Measurements from ENCODE around the gene OFD1.
"Not testable (repeated sequence)": the region's sequence is repeated elsewhere in the genome, so short reads cannot be mapped to it uniquely, and the experiment has no call there.

DNA sequence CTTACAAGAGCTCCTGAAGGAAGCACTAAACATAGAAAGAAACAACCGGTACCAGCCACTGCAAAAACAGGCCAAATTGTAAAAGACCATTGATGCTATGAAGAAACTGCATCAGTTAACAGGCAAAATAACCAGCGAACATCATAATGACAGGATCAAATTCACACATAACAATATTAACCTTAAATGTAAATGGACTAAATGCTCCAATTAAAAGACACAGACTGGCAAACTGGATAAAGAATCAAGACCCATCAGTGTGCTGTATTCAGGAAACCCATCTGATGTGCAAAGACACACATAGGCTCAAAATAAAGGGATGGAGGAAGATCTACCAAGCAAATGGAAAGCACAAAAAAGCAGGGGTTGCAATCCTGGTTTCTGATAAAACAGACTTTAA, 8.0 kb upstream of the OFD1 start:
- TF ChIP-seq, protein P1, sequence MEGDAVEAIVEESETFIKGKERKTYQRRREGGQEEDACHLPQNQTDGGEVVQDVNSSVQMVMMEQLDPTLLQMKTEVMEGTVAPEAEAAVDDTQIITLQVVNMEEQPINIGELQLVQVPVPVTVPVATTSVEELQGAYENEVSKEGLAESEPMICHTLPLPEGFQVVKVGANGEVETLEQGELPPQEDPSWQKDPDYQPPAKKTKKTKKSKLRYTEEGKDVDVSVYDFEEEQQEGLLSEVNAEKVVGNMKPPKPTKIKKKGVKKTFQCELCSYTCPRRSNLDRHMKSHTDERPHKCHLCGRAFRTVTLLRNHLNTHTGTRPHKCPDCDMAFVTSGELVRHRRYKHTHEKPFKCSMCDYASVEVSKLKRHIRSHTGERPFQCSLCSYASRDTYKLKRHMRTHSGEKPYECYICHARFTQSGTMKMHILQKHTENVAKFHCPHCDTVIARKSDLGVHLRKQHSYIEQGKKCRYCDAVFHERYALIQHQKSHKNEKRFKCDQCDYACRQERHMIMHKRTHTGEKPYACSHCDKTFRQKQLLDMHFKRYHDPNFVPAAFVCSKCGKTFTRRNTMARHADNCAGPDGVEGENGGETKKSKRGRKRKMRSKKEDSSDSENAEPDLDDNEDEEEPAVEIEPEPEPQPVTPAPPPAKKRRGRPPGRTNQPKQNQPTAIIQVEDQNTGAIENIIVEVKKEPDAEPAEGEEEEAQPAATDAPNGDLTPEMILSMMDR (IDR thresholded peaks at IDR 0.05) = not testable (repeated sequence)
- TF ChIP-seq POLR2A (IDR thresholded peaks at IDR 0.05) = not testable (repeated sequence)

Data from esophagus squamous epithelium (tissue), 4 donors.